ENCODE measurements around the gene C8G. TPM values are rescaled to one million over a fixed set of nuclear protein-coding genes. Genes with fewer than 3 reads are reported as not detected.

C8G gene
- total RNA-seq, 6 experiments from 2014 or later, result 248 to 755 (median 453) TPM

DNA sequence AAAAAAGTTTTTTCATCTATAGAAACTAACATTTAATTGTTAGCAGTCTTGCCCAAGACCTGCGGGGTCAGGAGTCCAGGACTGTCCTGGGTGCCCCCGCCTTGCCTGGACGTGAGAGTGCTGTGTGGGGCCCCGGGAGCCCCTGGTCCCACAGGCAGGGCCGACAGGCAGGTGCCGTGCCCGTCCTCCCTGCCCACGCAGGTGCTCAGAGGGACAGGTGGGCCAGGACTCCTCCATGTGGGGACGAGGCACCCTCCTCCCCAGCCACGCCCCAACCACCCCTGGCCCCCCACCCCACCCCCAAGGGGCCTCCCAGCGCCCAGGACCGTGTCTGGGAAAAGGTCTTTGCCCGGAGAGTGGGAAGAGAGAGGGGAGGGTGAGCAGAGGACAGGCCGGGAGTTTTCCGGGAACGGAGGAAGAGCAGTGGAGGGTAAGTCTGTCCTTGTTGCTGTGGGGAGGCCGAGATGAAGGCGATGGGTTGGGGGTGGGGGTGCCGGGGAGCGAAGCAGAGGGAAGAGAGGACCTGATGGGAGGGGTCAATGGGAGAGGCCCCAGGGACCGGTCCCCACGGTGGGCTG is 4.3 kb downstream of the C8G start:
- peak overlapping the region; percentile 86 to 98 (median 89) for H3K27ac ChIP-seq
- H3K36me3 ChIP-seq, result no peaks in the 10 kb centered on the region
- TF ChIP-seq, protein P1, sequence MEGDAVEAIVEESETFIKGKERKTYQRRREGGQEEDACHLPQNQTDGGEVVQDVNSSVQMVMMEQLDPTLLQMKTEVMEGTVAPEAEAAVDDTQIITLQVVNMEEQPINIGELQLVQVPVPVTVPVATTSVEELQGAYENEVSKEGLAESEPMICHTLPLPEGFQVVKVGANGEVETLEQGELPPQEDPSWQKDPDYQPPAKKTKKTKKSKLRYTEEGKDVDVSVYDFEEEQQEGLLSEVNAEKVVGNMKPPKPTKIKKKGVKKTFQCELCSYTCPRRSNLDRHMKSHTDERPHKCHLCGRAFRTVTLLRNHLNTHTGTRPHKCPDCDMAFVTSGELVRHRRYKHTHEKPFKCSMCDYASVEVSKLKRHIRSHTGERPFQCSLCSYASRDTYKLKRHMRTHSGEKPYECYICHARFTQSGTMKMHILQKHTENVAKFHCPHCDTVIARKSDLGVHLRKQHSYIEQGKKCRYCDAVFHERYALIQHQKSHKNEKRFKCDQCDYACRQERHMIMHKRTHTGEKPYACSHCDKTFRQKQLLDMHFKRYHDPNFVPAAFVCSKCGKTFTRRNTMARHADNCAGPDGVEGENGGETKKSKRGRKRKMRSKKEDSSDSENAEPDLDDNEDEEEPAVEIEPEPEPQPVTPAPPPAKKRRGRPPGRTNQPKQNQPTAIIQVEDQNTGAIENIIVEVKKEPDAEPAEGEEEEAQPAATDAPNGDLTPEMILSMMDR (IDR thresholded peaks at IDR 0.05), result no peak
- TF ChIP-seq POLR2A (IDR thresholded peaks at IDR 0.05), result no peak
- no peaks in the 10 kb centered on the region for H3K9me3 ChIP-seq
- DNase-seq, result peak in 1 of 3 donors; percentile 75
- H3K27me3 ChIP-seq, result no peaks in the 10 kb centered on the region
- intact Hi-C loops (cut with DNase I), result loop anchor here in 1 of 2 donors (10.0 kb wide), 2 partner anchors 65 to 85 kb away; partner anchors contain the start of genes FUT7 and TRAF2
- H3K4me3 ChIP-seq, result peak overlapping the region; percentile 75 to 94 (median 78)
- ATAC-seq, result peak; percentile 3 to 19 (median 13)
- WGBS (ENCODE audit: insufficient coverage, low coverage, low lambda C conversion rate, missing lambda C conversion rate), result 2% methylated on average over 15 of the region's 22 CpGs
- H3K4me1 ChIP-seq, result peaks cover 0 to 22% (median 10%) of the 10 kb centered on the region in 4 donors

- Histone ChIP-seq H3K4me3 (peak overlapping the region; percentile 75 to 94 (median 78)), H3K9me3 (no peaks in the 10 kb centered on the region), H3K4me1 (peaks cover 0 to 22% (median 10%) of the 10 kb centered on the region in 4 donors), H3K36me3 (no peaks in the 10 kb centered on the region), H3K27me3 (no peaks in the 10 kb centered on the region), H3K27ac (peak overlapping the region; percentile 86 to 98 (median 89))
- DNase-seq (peak; percentile 98 to 99 (median 99)), ATAC-seq (peak; percentile 67 to 83 (median 72))
- intact Hi-C loops (cut with DNase I), result loop anchor here (5.0 to 10.0 kb wide), 3 partner anchors 65 to 85 kb away; partner anchors contain the start of genes FUT7 (in 2 of the 2) and TRAF2 (in 1 of the 2)
- TF ChIP-seq, protein P1 (IDR thresholded peaks at IDR 0.05), result peak in 1 of 4 donors; percentile 35
- peak; percentile 89 for TF ChIP-seq POLR2A (IDR thresholded peaks at IDR 0.05)
- WGBS (ENCODE audit: insufficient coverage, low coverage, low lambda C conversion rate, missing lambda C conversion rate), result no CpG with 5 or more reads among the region's 63 CpGs
Observed at GRCh38 chr9:136949817-136950655, 5.0 kb downstream of the C8G start.

DNA sequence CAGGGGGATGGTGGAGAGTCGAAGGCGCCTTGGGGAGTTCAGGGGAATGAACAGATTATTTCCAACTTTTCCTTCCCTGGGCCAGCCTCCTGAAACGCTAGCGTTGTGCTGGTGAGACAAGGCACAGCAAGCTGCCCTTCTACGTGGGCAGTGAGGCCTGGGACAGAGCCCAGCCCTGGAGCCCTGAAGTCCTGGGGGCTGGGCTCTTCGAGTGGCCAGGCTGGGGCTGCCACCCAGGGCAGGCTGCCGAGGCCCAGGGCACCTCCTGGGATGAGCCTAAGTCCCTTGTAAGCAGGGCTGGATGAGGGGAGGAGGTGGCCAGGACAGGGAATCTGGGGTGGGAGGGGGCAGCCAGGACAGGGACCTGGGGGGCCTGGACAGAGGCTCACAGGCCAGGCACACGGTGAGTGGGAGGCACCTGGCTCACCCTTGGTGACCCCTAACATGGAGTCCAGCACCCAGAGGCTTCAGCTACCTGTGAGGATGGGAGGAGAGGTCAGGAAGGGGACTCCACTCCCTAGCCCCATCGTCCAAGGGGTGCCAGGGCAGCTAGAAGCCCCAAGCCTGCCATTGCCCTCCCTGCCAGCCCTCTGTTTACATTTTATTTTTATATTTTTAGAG is 5.7 kb downstream of the C8G start:
- Histone ChIP-seq H3K27ac (peak overlapping the region; percentile 86 to 98 (median 88)), H3K4me1 (peaks cover 0 to 22% (median 10%) of the 10 kb centered on the region in 4 donors), H3K27me3 (no peaks in the 10 kb centered on the region), H3K36me3 (no peaks in the 10 kb centered on the region), H3K9me3 (no peaks in the 10 kb centered on the region), H3K4me3 (peak overlapping the region; percentile 75 to 94 (median 78))
- DNase-seq, result peak in 2 of 3 donors; percentile 72 to 87
- intact Hi-C loops (cut with DNase I), result loop anchor here in 1 of 2 donors (5.0 kb wide), 1 partner anchor 82 kb away; the partner anchor contains the start of gene FUT7
- TF ChIP-seq POLR2A (IDR thresholded peaks at IDR 0.05), result no peak
- TF ChIP-seq, protein P1 (IDR thresholded peaks at IDR 0.05), result no peak
- WGBS (ENCODE audit: insufficient coverage, low coverage, low lambda C conversion rate, missing lambda C conversion rate), result 28% methylated on average over 3 of the region's 9 CpGs
- peak in 3 of 4 donors; percentile 2 to 37 (median 4) for ATAC-seq

Data from right lobe of liver (tissue), 6 donors.